ENCODE data around the gene CKS2. TPM values are rescaled to one million over a fixed set of nuclear protein-coding genes. Genes with fewer than 3 reads are reported as not detected.
"Not testable (repeated sequence)": the region's sequence is repeated elsewhere in the genome, so short reads cannot be mapped to it uniquely, and the experiment has no call there.

Gene CKS2
- polyA plus RNA-seq (2013, experiment 1 of 2), result 74.4 TPM
- 72.6 TPM for polyA plus RNA-seq (2013, experiment 2 of 2)

GRCh38 chr9:89310475-89311345, at the start of gene CKS2:
TSS of gene CKS2 (plus strand) at chr9:89311195. CDS start at chr9:89311293, 98 bp downstream.
- peak within 1 kb of the TSS; percentile 96 for H4K91ac ChIP-seq (ENCODE audit: low read length)
- H3K4ac ChIP-seq (ENCODE audit: low read depth in 1 of 2, low read length in 2 of 2), result peak within 1 kb of the TSS; percentile 98 to 100
- peak within 1 kb of the TSS; percentile 96 for H4K8ac ChIP-seq (ENCODE audit: low read length)
- H3K27me3 ChIP-seq (ENCODE audit: control insufficient read depth in 1 of 2, insufficient read depth in 1 of 2, low read length in 2 of 2), result no peaks in the 10 kb centered on the region
- H3K4me1 ChIP-seq (ENCODE audit: control insufficient read depth, insufficient read depth, low read depth, low read length), result peaks cover 2% of the 10 kb centered on the region
- peak within 1 kb of the TSS; percentile 90 for H2AK5ac ChIP-seq (ENCODE audit: low read length, severe bottlenecking)
- under 1% methylated on average over 80 of the region's 86 CpGs for WGBS
- H3K14ac ChIP-seq (ENCODE audit: low read length in 2 of 2), result peak within 1 kb of the TSS in 1 of 2 experiments; percentile 98
- H3K79me1 ChIP-seq (replicated peaks; ENCODE audit: low read length, poor library complexity, severe bottlenecking), result peaks cover 8% of the 10 kb centered on the region
- no peaks in the 10 kb centered on the region for H3K9me3 ChIP-seq (ENCODE audit: control insufficient read depth, low read length)
- H2BK5ac ChIP-seq (ENCODE audit: low read depth, low read length, poor library complexity, severe bottlenecking), result peak within 1 kb of the TSS; percentile 95
- peak within 1 kb of the TSS; percentile 99 for H3K9ac ChIP-seq (ENCODE audit: low read length)
- H2BK120ac ChIP-seq (ENCODE audit: low read depth, low read length), result peak within 1 kb of the TSS; percentile 84
- DNase-seq, result peak; percentile 100
- peaks cover 0 to 18% of the 10 kb centered on the region in 2 experiments for H3K36me3 ChIP-seq (ENCODE audit: control insufficient read depth in 1 of 2, insufficient read depth in 2 of 2, low read depth in 1 of 2, low read length in 2 of 2)
- peak within 1 kb of the TSS; percentile 92 for H2BK15ac ChIP-seq (ENCODE audit: low read depth, poor library complexity, severe bottlenecking)
- H3K23ac ChIP-seq (ENCODE audit: low read length in 2 of 2), result peak within 1 kb of the TSS in 1 of 2 experiments; percentile 96
- H3K18ac ChIP-seq (ENCODE audit: low read depth in 1 of 2, low read length in 2 of 2), result peak within 1 kb of the TSS; percentile 96 to 100
- H2BK12ac ChIP-seq (ENCODE audit: low read length in 2 of 2), result peak within 1 kb of the TSS in 1 of 2 experiments; percentile 72
- H3K27ac ChIP-seq (ENCODE audit: low read length, poor library complexity, severe bottlenecking), result peak within 1 kb of the TSS; percentile 67
- H2AFZ ChIP-seq (ENCODE audit: low read depth, low read length), result peak within 1 kb of the TSS; percentile 93
- H3K4me2 ChIP-seq (ENCODE audit: low read length, poor library complexity, severe bottlenecking), result peak within 1 kb of the TSS; percentile 86
- H3K4me3 ChIP-seq (ENCODE audit: insufficient read depth in 1 of 2, low read depth in 1 of 2, low read length in 2 of 2), result peak within 1 kb of the TSS; percentile 91 to 96

- Histone ChIP-seq H2AK5ac (ENCODE audit: low read length, severe bottlenecking) (no peak overlapping the region), H3K9me3 (ENCODE audit: control insufficient read depth, low read length) (peaks cover 34% of the 10 kb centered on the region), H3K27me3 (ENCODE audit: control insufficient read depth in 1 of 2, insufficient read depth in 1 of 2, low read length in 2 of 2) (no peaks in the 10 kb centered on the region), H2AFZ (ENCODE audit: low read depth, low read length) (no peak overlapping the region), H3K23ac (ENCODE audit: low read length in 2 of 2) (no peak overlapping the region), H3K4me1 (ENCODE audit: control insufficient read depth, insufficient read depth, low read depth, low read length) (no peaks in the 10 kb centered on the region), H4K91ac (ENCODE audit: low read length) (no peak overlapping the region), H3K36me3 (ENCODE audit: control insufficient read depth in 1 of 2, insufficient read depth in 2 of 2, low read depth in 1 of 2, low read length in 2 of 2) (no peaks in the 10 kb centered on the region), H3K14ac (ENCODE audit: low read length in 2 of 2) (no peak overlapping the region), H3K79me1 (replicated peaks; ENCODE audit: low read length, poor library complexity, severe bottlenecking) (no peaks in the 10 kb centered on the region), H2BK120ac (ENCODE audit: low read depth, low read length) (no peak overlapping the region), H3K4me2 (ENCODE audit: low read length, poor library complexity, severe bottlenecking) (no peak overlapping the region), H3K18ac (ENCODE audit: low read depth in 1 of 2, low read length in 2 of 2) (no peak overlapping the region), H2BK12ac (ENCODE audit: low read length in 2 of 2) (no peak overlapping the region), H3K27ac (ENCODE audit: low read length, poor library complexity, severe bottlenecking) (no peak overlapping the region), H3K4ac (ENCODE audit: low read depth in 1 of 2, low read length in 2 of 2) (no peak overlapping the region), H2BK5ac (ENCODE audit: low read depth, low read length, poor library complexity, severe bottlenecking) (no peak overlapping the region), H3K9ac (ENCODE audit: low read length) (no peak overlapping the region), H2BK15ac (ENCODE audit: low read depth, poor library complexity, severe bottlenecking) (no peak overlapping the region), H3K4me3 (ENCODE audit: insufficient read depth in 1 of 2, low read depth in 1 of 2, low read length in 2 of 2) (peak overlapping the region in 1 of 2 experiments; percentile 48), H4K8ac (ENCODE audit: low read length) (no peak overlapping the region)
- DNase-seq, result no peak
- WGBS, result 78% methylated on average over 3 of the region's 3 CpGs
These were observed 37.3 kb upstream of the CKS2 start for GRCh38 chr9:89273528-89274279.

- H3K27me3 ChIP-seq (ENCODE audit: control insufficient read depth in 1 of 2, insufficient read depth in 1 of 2, low read length in 2 of 2), result no peaks in the 10 kb centered on the region
- no peak overlapping the region for H2BK12ac ChIP-seq (ENCODE audit: low read length in 2 of 2)
- H3K4me2 ChIP-seq (ENCODE audit: low read length, poor library complexity, severe bottlenecking), result no peak overlapping the region
- H3K4me3 ChIP-seq (ENCODE audit: insufficient read depth in 1 of 2, low read depth in 1 of 2, low read length in 2 of 2), result no peak overlapping the region
- H3K9me3 ChIP-seq (ENCODE audit: control insufficient read depth, low read length), result peaks cover 34% of the 10 kb centered on the region
- no peak overlapping the region for H3K23ac ChIP-seq (ENCODE audit: low read length in 2 of 2)
- no peak overlapping the region for H2BK15ac ChIP-seq (ENCODE audit: low read depth, poor library complexity, severe bottlenecking)
- H3K4me1 ChIP-seq (ENCODE audit: control insufficient read depth, insufficient read depth, low read depth, low read length), result no peaks in the 10 kb centered on the region
- no peak overlapping the region for H2BK120ac ChIP-seq (ENCODE audit: low read depth, low read length)
- H4K8ac ChIP-seq (ENCODE audit: low read length), result peak overlapping the region; percentile 47
- H3K9ac ChIP-seq (ENCODE audit: low read length), result no peak overlapping the region
- no peak overlapping the region for H2BK5ac ChIP-seq (ENCODE audit: low read depth, low read length, poor library complexity, severe bottlenecking)
- WGBS, result 46% methylated on average over 5 of the region's 5 CpGs
- H3K36me3 ChIP-seq (ENCODE audit: control insufficient read depth in 1 of 2, insufficient read depth in 2 of 2, low read depth in 1 of 2, low read length in 2 of 2), result no peaks in the 10 kb centered on the region
- peak; percentile 99 for DNase-seq
- no peak overlapping the region for H4K91ac ChIP-seq (ENCODE audit: low read length)
- H3K27ac ChIP-seq (ENCODE audit: low read length, poor library complexity, severe bottlenecking), result no peak overlapping the region
- no peak overlapping the region for H2AK5ac ChIP-seq (ENCODE audit: low read length, severe bottlenecking)
- peak overlapping the region in 1 of 2 experiments; percentile 24 for H3K18ac ChIP-seq (ENCODE audit: low read depth in 1 of 2, low read length in 2 of 2)
- no peak overlapping the region for H2AFZ ChIP-seq (ENCODE audit: low read depth, low read length)
- no peaks in the 10 kb centered on the region for H3K79me1 ChIP-seq (replicated peaks; ENCODE audit: low read length, poor library complexity, severe bottlenecking)
- no peak overlapping the region for H3K4ac ChIP-seq (ENCODE audit: low read depth in 1 of 2, low read length in 2 of 2)
- H3K14ac ChIP-seq (ENCODE audit: low read length in 2 of 2), result no peak overlapping the region
These were observed 36.2 kb upstream of the CKS2 start for GRCh38 chr9:89274838-89275237.

GRCh38 chr9:89276040-89276439, 35.0 kb upstream of the CKS2 start:
- H3K9ac ChIP-seq (ENCODE audit: low read length); H4K91ac ChIP-seq (ENCODE audit: low read length); H3K14ac ChIP-seq (ENCODE audit: low read length in 2 of 2); H3K4ac ChIP-seq (ENCODE audit: low read depth in 1 of 2, low read length in 2 of 2); H3K4me3 ChIP-seq (ENCODE audit: insufficient read depth in 1 of 2, low read depth in 1 of 2, low read length in 2 of 2); H3K79me1 ChIP-seq (replicated peaks; ENCODE audit: low read length, poor library complexity, severe bottlenecking); H2BK5ac ChIP-seq (ENCODE audit: low read depth, low read length, poor library complexity, severe bottlenecking); H3K18ac ChIP-seq (ENCODE audit: low read depth in 1 of 2, low read length in 2 of 2); H3K4me1 ChIP-seq (ENCODE audit: control insufficient read depth, insufficient read depth, low read depth, low read length); H3K23ac ChIP-seq (ENCODE audit: low read length in 2 of 2); H2AFZ ChIP-seq (ENCODE audit: low read depth, low read length); H3K27ac ChIP-seq (ENCODE audit: low read length, poor library complexity, severe bottlenecking); H3K27me3 ChIP-seq (ENCODE audit: control insufficient read depth in 1 of 2, insufficient read depth in 1 of 2, low read length in 2 of 2); DNase-seq; H3K36me3 ChIP-seq (ENCODE audit: control insufficient read depth in 1 of 2, insufficient read depth in 2 of 2, low read depth in 1 of 2, low read length in 2 of 2); H2BK120ac ChIP-seq (ENCODE audit: low read depth, low read length); H4K8ac ChIP-seq (ENCODE audit: low read length); H2BK12ac ChIP-seq (ENCODE audit: low read length in 2 of 2); H2BK15ac ChIP-seq (ENCODE audit: low read depth, poor library complexity, severe bottlenecking); H3K4me2 ChIP-seq (ENCODE audit: low read length, poor library complexity, severe bottlenecking); H2AK5ac ChIP-seq (ENCODE audit: low read length, severe bottlenecking): not testable (repeated sequence)
- H3K9me3 ChIP-seq (ENCODE audit: control insufficient read depth, low read length), result peaks cover 34% of the 10 kb centered on the region
- WGBS, result 99% methylated on average over 2 of the region's 2 CpGs
